Airway epithelial cell (primary cell): ENCODE data around the gene TMEM161A. TPM values are rescaled to one million over a fixed set of nuclear protein-coding genes. Genes with fewer than 3 reads are reported as not detected.

Experiments
- total RNA-seq: library from RNA; depleted of rRNA; stranded (reverse); fragments of >200 nt; gene quantifications from 2 replicates; pipeline ENCODE4 v1.2.3, GENCODE V29; 2015

TMEM161A gene
- 36.8 and 41.5 TPM in 2 replicates for total RNA-seq

DNA sequence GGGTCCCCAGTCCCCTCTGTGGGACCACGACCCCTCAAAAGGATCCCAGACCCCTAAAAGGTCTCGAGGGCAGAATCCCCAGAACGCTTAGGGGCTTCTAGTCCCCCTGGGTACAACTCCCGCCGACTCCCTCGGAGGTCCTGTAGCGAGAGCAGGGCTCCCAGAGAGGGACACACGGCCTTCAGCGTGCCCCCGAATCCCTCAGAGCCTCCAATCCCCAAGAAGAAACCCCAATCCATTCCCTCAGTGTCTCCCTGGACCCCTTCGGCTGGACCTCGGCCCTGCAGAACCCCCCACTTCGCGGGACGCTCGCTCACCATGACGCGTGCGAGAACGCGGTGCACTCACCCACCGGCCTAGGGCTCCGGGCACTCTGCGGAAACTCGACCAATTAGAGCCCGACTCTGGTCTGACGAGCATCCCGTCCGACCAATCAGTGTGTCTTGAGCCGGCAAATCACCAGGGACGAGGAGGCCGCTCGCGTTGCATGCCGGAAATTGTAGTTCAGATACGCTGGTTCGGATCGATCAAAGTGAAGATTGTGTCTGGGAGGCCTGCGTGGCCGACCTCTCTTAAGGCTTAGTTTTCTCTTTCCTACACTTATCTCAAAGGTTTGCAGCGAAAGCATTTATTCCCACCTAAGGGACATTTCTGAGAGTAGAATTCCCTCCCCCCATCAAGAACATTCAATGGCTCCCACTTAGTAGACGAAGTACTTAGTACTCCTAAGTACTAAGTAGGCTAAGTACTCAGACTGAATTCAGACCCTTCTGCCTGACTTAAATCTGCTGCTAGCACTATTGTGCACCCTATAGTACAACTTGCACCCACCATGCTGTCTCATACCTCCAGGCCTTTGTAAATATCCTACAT lies at the start of gene TMEM161A:
TSS of gene TMEM161A (minus strand) at position 370 of the 873 bp plus-strand sequence. CDS start at position 320, 50 bp downstream.

DNA sequence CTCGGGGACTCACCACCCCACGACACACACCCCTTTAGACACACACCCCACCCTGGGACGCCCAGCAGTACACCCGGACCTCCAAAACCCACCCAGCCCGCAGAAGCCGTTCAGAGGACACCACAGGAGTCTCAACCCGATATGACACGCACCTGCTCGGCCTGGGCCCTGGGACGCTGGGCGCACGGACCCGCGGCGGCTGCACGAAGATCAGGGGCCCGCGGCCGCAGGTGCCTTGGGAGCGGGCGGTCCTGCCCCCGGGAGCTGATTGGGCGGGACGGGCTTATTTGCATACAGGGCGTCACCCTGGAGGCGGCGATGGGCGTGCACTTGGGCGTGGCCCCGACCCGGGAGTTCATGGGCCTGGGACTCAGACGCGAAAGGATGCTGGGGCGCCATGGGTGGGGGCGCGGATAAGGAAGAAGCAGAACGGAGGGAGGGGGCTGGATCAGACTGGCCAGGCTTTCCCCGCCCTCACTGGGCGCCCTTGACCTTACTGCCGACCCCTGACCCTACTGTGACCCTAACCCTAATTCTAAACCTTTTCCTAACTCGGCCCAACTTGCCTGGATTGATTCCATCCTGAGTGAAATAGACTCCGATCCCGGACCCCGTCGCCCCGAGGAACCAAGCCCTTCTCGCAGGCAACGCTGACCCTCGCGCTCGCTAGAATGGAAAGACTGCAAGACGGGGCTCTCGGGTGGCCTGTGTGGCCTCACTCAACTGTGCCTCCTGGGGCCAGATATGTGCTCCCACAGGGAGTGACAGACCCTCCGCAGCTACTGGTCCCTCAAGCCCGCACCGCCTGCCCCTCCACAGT lies 32.0 kb upstream of the TMEM161A start, which contains the start of gene MEF2B:
TSS of gene MEF2B (minus strand) at position 211 of the 820 bp plus-strand sequence. CDS start 19,528 bp downstream, outside the sequence.

Other genes starting within 250 kb of the TMEM161A start
- 0.56 and 1.4 TPM in 2 replicates for gene CERS1, start 242.3 kb downstream of the TMEM161A start, total RNA-seq
- gene COPE, start 219.1 kb downstream of the TMEM161A start, total RNA-seq: 343 and 355 TPM in 2 replicates
- 70.6 and 99.5 TPM in 2 replicates for gene DDX49, start 218.8 kb downstream of the TMEM161A start, total RNA-seq
- gene HOMER3, start 197.3 kb downstream of the TMEM161A start, total RNA-seq: 116 and 136 TPM in 2 replicates
- gene SUGP2, start 105.0 kb downstream of the TMEM161A start, total RNA-seq: 13.4 and 19.0 TPM in 2 replicates
- gene ARMC6, start 104.9 kb downstream of the TMEM161A start, total RNA-seq: 40.5 and 41.9 TPM in 2 replicates
- gene SLC25A42, start 74.5 kb downstream of the TMEM161A start, total RNA-seq: 4.0 and 4.9 TPM in 2 replicates
- gene MEF2B, start 31.8 kb upstream of the TMEM161A start, total RNA-seq: 0.93 TPM in 1 of 2 replicates, not detected in the other
- gene BORCS8, start 53.7 kb upstream of the TMEM161A start, total RNA-seq: 13.3 and 26.2 TPM in 2 replicates
- gene RFXANK, start 53.8 kb upstream of the TMEM161A start, total RNA-seq: 73.2 and 82.3 TPM in 2 replicates
- gene NR2C2AP, start 64.9 kb upstream of the TMEM161A start, total RNA-seq: 16.4 and 20.8 TPM in 2 replicates
- not detected in 2 replicates for gene NCAN, start 73.5 kb upstream of the TMEM161A start, total RNA-seq
- gene TM6SF2, start 134.8 kb upstream of the TMEM161A start, total RNA-seq: not detected in 2 replicates
- 17.6 and 28.6 TPM in 2 replicates for gene SUGP1, start 182.0 kb upstream of the TMEM161A start, total RNA-seq
- 14.2 and 19.0 TPM in 2 replicates for gene MAU2, start 182.4 kb upstream of the TMEM161A start, total RNA-seq